SK-N-SH treated with all-trans-retinoic acid at 6 μM for 48 hours (cell line): ENCODE data around the gene EEFSEC.

Experiments
- ATAC-seq: fragments of 200-7000 bp; cut with Tn5 transposase; 3 replicates; pipeline ENCODE4 v1.9.1; 2020; ENCODE audit warnings: mild to moderate bottlenecking, moderate library complexity
- ARNTL ChIP-seq: fragments of 450-650 bp; formaldehyde crosslinking; IDR thresholded peaks from 2 replicates; pipeline ENCODE4 v1.5.0; 2020; ENCODE audit warnings: low read depth, mild to moderate bottlenecking, moderate library complexity, borderline replicate concordance
- BACH2 ChIP-seq: fragments of 250-450 bp; sonication (Bioruptor Pico); IDR thresholded peaks from 2 replicates; pipeline ENCODE4 v1.9.0; 2021; ENCODE audit warnings: mild to moderate bottlenecking, borderline replicate concordance
- CSDC2 ChIP-seq: fragments of 250-450 bp; sonication (Bioruptor Pico); IDR thresholded peaks from 2 replicates; pipeline ENCODE4 v1.5.0; 2020; ENCODE audit warnings: mild to moderate bottlenecking, moderate library complexity
- ESRRG ChIP-seq: fragments of 250-450 bp; sonication (Bioruptor Pico); IDR thresholded peaks from 2 replicates; pipeline ENCODE4 v1.6.1; 2021; ENCODE audit warnings: mild to moderate bottlenecking
- GLIS3 ChIP-seq: fragments of 250-450 bp; sonication (Bioruptor Pico); IDR thresholded peaks from 2 replicates; pipeline ENCODE4 v1.5.0; 2020; ENCODE audit warnings: mild to moderate bottlenecking, moderate library complexity
- ISL1 ChIP-seq: fragments of 250-450 bp; sonication (Bioruptor Pico); IDR thresholded peaks from 2 replicates; pipeline ENCODE4 v2.1.2; 2022; ENCODE audit warnings: mild to moderate bottlenecking, moderate library complexity
- PPARA ChIP-seq: fragments of 250-450 bp; sonication (Bioruptor Pico); IDR thresholded peaks from 2 replicates; pipeline ENCODE4 v1.5.0; 2020; ENCODE audit warnings: mild to moderate bottlenecking, borderline replicate concordance
- RARB ChIP-seq: fragments of 250-450 bp; sonication (Bioruptor Pico); IDR thresholded peaks from 2 replicates; pipeline ENCODE4 v1.8.0; 2021; ENCODE audit warnings: mild to moderate bottlenecking, moderate library complexity
- TCF4 ChIP-seq: fragments of 250-450 bp; sonication (Bioruptor Pico); IDR thresholded peaks from 2 replicates; pipeline ENCODE4 v1.8.0; 2021; ENCODE audit warnings: mild to moderate bottlenecking, moderate library complexity, borderline replicate concordance
- TOX ChIP-seq: fragments of 250-450 bp; sonication (Bioruptor Pico); IDR thresholded peaks from 2 replicates; pipeline ENCODE4 v1.8.0; 2021; ENCODE audit warnings: mild to moderate bottlenecking, moderate library complexity, borderline replicate concordance
- ZFP3 ChIP-seq: fragments of 250-450 bp; sonication (Bioruptor Pico); IDR thresholded peaks from 2 replicates; pipeline ENCODE4 v1.5.0; 2020; ENCODE audit warnings: mild to moderate bottlenecking, moderate library complexity
- ZFP30 ChIP-seq: fragments of 450-650 bp; formaldehyde crosslinking; IDR thresholded peaks from 2 replicates; pipeline ENCODE4 v1.5.0; 2022; ENCODE audit warnings: mild to moderate bottlenecking, moderate library complexity
- ZNF565 ChIP-seq: fragments of 450-650 bp; formaldehyde crosslinking; conservative IDR thresholded peaks from 2 replicates; pipeline ENCODE4 v1.5.0; 2020; ENCODE audit warnings: low read depth, mild to moderate bottlenecking, moderate library complexity
- ZNF70 ChIP-seq: fragments of 450-650 bp; formaldehyde crosslinking; IDR thresholded peaks from 2 replicates; pipeline ENCODE4 v1.5.0; 2020; ENCODE audit warnings: mild to moderate bottlenecking, moderate library complexity
- ZNF8 ChIP-seq: fragments of 450-650 bp; formaldehyde crosslinking; IDR thresholded peaks from 2 replicates; pipeline ENCODE4 v1.5.0; 2020; ENCODE audit warnings: mild to moderate bottlenecking, moderate library complexity
- TF ChIP-seq, protein P1 (sequence below): fragments of 250-450 bp; sonication (Bioruptor Pico); IDR thresholded peaks from 2 replicates; pipeline ENCODE4 v1.5.1; 2021; ENCODE audit warnings: mild to moderate bottlenecking, moderate library complexity
- TF ChIP-seq, protein P2 (sequence below): fragments of 250-450 bp; sonication (Bioruptor Pico); IDR thresholded peaks from 2 replicates; pipeline ENCODE4 v1.5.0; 2020; ENCODE audit warnings: mild to moderate bottlenecking, moderate library complexity
- TF ChIP-seq, protein P3 (sequence below): fragments of 250-450 bp; sonication (Bioruptor Pico); IDR thresholded peaks from 2 replicates; pipeline ENCODE4 v1.8.0; 2020; ENCODE audit warnings: mild to moderate bottlenecking, moderate library complexity, borderline replicate concordance
- TF ChIP-seq, protein P4 (sequence below): fragments of 250-450 bp; sonication (Bioruptor Pico); IDR thresholded peaks from 2 replicates; pipeline ENCODE4 v1.8.0; 2021; ENCODE audit warnings: low read depth, mild to moderate bottlenecking, moderate library complexity, borderline replicate concordance
- TF ChIP-seq, protein P5 (sequence below): fragments of 250-450 bp; sonication (Bioruptor Pico); IDR thresholded peaks from 2 replicates; pipeline ENCODE4 v1.5.1; 2020; ENCODE audit warnings: low read depth, mild to moderate bottlenecking, moderate library complexity

Gene EEFSEC

DNA sequence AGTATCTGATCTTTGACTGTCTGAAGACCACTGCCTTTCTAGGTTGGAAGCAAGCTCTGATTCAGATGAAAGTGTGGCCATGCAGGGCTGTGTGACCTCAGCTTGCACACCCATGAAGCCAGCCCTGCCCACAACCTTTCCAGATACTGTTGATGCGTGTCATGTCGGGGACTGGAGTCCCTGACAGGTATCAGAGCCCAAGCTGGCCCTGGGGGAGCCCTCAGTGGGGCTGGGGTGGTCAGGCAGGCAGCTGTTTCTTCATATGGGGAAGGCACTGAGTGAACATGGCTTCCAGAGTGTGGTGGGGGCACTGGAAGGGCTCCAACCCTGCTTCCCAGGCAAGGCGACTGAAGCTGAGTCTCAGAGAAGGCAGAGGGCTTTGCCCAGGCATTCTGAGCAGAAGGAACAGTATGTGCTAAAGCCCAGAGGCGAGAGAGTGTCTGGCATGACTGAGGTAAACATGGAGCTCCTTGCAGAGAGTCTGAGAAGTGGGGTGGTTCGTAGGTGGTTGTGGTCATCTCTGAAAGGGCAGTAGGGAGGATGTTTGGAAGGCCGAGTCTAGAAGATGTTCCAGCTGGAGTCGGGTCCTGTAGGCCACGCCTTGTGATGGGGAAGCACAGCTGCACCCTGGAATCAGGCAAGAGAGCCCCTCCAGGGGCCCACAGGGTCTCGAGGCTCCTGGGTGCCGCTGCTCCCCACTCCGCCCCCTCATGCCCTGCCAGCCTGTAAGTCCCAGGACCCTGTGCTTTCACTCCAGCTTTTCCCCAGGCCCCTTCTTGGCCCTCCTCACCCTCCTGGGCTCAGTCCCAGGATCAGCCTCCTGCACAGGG lies 122.2 kb downstream of the EEFSEC start:
- ATAC-seq, result no peak
- no peak for TF ChIP-seq RARB (CRISPR knock-in tag)
- TF ChIP-seq, all 23 proteins: peak for 0

DNA sequence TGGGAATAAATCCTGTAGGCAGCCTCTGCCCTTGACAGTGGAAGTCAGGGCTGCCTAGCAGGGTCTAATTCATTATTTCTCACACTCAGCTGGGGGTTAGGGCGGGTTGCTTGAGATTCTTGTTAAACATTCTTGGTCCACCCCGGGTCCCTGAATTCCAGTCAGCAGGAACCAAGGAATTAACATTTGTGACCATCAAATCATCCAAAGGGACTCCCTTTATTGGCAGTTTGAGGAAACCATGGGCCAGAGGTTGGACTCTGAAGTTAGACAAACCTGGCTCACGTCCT lies 122.8 kb downstream of the EEFSEC start:
- no peak for ATAC-seq

DNA sequence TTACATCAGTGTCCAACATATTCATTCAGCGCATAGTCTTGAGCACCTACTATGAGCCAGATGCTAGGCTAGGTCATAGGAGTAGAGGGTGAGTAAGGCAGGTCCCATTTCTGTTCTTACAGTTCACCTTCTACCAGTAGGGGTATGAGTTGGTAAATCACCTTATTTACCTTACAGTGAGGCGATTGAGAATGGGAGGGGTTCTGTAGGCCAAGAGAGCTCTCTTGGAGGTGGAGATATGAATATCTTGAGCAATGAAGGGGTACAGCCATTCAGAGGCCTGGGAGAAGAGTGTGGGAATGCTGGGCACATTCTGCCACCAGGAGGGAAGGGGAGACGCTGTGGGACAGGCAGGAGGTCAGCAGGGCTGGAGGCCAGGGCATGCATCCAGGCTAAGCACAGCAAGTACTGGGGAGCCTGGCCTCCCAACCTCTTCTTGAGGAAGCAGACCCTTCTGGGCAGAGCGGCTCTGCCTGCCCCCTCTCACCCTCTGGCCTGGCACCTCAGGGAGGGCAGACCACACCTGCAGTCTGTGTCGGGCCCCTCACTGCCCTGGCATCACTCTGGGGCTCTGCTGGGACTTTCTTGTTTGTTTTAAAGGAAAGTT lies 123.4 kb downstream of the EEFSEC start:
- no peak for ATAC-seq
- TF ChIP-seq ZFP3 (CRISPR knock-in tag) (no peak), BACH2 (no peak), ZFP30 (CRISPR knock-in tag) (no peak), TCF4 (no peak), ESRRG (CRISPR knock-in tag) (no peak), ISL1 (no peak), RARB (CRISPR knock-in tag) (no peak), PPARA (CRISPR knock-in tag) (no peak), TOX (CRISPR knock-in tag) (no peak), ZNF8 (CRISPR knock-in tag) (no peak), CSDC2 (CRISPR knock-in tag) (no peak), ZNF70 (CRISPR knock-in tag) (no peak)
- TF ChIP-seq, protein P1, sequence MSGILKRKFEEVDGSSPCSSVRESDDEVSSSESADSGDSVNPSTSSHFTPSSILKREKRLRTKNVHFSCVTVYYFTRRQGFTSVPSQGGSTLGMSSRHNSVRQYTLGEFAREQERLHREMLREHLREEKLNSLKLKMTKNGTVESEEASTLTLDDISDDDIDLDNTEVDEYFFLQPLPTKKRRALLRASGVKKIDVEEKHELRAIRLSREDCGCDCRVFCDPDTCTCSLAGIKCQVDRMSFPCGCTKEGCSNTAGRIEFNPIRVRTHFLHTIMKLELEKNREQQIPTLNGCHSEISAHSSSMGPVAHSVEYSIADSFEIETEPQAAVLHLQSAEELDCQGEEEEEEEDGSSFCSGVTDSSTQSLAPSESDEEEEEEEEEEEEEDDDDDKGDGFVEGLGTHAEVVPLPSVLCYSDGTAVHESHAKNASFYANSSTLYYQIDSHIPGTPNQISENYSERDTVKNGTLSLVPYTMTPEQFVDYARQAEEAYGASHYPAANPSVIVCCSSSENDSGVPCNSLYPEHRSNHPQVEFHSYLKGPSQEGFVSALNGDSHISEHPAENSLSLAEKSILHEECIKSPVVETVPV (CRISPR knock-in tag), result no peak
- TF ChIP-seq, protein P2, sequence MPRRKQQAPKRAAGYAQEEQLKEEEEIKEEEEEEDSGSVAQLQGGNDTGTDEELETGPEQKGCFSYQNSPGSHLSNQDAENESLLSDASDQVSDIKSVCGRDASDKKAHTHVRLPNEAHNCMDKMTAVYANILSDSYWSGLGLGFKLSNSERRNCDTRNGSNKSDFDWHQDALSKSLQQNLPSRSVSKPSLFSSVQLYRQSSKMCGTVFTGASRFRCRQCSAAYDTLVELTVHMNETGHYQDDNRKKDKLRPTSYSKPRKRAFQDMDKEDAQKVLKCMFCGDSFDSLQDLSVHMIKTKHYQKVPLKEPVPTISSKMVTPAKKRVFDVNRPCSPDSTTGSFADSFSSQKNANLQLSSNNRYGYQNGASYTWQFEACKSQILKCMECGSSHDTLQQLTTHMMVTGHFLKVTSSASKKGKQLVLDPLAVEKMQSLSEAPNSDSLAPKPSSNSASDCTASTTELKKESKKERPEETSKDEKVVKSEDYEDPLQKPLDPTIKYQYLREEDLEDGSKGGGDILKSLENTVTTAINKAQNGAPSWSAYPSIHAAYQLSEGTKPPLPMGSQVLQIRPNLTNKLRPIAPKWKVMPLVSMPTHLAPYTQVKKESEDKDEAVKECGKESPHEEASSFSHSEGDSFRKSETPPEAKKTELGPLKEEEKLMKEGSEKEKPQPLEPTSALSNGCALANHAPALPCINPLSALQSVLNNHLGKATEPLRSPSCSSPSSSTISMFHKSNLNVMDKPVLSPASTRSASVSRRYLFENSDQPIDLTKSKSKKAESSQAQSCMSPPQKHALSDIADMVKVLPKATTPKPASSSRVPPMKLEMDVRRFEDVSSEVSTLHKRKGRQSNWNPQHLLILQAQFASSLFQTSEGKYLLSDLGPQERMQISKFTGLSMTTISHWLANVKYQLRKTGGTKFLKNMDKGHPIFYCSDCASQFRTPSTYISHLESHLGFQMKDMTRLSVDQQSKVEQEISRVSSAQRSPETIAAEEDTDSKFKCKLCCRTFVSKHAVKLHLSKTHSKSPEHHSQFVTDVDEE (CRISPR knock-in tag), result no peak
- TF ChIP-seq, protein P3, sequence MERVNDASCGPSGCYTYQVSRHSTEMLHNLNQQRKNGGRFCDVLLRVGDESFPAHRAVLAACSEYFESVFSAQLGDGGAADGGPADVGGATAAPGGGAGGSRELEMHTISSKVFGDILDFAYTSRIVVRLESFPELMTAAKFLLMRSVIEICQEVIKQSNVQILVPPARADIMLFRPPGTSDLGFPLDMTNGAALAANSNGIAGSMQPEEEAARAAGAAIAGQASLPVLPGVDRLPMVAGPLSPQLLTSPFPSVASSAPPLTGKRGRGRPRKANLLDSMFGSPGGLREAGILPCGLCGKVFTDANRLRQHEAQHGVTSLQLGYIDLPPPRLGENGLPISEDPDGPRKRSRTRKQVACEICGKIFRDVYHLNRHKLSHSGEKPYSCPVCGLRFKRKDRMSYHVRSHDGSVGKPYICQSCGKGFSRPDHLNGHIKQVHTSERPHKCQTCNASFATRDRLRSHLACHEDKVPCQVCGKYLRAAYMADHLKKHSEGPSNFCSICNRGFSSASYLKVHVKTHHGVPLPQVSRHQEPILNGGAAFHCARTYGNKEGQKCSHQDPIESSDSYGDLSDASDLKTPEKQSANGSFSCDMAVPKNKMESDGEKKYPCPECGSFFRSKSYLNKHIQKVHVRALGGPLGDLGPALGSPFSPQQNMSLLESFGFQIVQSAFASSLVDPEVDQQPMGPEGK (CRISPR knock-in tag), result no peak

More for the DNA sequence above, 122.8 kb downstream of the EEFSEC start:
- TF ChIP-seq GLIS3 (no peak), ZFP30 (CRISPR knock-in tag) (no peak), ISL1 (no peak), ZNF70 (CRISPR knock-in tag) (no peak), ZNF565 (CRISPR knock-in tag) (no peak), ARNTL (no peak), ZNF8 (CRISPR knock-in tag) (no peak), TCF4 (no peak)
- TF ChIP-seq, protein P2 (CRISPR knock-in tag), result no peak
- TF ChIP-seq, protein P4, sequence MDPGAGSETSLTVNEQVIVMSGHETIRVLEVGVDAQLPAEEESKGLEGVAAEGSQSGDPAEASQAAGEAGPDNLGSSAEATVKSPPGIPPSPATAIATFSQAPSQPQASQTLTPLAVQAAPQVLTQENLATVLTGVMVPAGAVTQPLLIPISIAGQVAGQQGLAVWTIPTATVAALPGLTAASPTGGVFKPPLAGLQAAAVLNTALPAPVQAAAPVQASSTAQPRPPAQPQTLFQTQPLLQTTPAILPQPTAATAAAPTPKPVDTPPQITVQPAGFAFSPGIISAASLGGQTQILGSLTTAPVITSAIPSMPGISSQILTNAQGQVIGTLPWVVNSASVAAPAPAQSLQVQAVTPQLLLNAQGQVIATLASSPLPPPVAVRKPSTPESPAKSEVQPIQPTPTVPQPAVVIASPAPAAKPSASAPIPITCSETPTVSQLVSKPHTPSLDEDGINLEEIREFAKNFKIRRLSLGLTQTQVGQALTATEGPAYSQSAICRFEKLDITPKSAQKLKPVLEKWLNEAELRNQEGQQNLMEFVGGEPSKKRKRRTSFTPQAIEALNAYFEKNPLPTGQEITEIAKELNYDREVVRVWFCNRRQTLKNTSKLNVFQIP, result no peak
- TF ChIP-seq, protein P1 (CRISPR knock-in tag), result no peak
- TF ChIP-seq, protein P5, sequence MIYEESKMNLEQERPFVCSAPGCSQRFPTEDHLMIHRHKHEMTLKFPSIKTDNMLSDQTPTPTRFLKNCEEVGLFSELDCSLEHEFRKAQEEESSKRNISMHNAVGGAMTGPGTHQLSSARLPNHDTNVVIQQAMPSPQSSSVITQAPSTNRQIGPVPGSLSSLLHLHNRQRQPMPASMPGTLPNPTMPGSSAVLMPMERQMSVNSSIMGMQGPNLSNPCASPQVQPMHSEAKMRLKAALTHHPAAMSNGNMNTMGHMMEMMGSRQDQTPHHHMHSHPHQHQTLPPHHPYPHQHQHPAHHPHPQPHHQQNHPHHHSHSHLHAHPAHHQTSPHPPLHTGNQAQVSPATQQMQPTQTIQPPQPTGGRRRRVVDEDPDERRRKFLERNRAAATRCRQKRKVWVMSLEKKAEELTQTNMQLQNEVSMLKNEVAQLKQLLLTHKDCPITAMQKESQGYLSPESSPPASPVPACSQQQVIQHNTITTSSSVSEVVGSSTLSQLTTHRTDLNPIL, result no peak
